GM11168 (cell line): ENCODE results near the gene GDPD1.

Experiments used
- in situ Hi-C: fragments of 300-500 bp; cut with MboI; formaldehyde crosslinking; loops from one replicate; pipeline ENCODE4 v1.12.0; 2022; ENCODE audit warnings: low sequenced_read_pairs; ENCODE audit not compliant: unreplicated experiment

GDPD1 gene

GRCh38 chr17:59311051-59311468 is 90.7 kb downstream of the GDPD1 start:
- in situ Hi-C loops, result loop anchor here (5.0 kb wide), 1 partner anchor 126 kb away; no protein-coding TSS in a partner anchor

DNA sequence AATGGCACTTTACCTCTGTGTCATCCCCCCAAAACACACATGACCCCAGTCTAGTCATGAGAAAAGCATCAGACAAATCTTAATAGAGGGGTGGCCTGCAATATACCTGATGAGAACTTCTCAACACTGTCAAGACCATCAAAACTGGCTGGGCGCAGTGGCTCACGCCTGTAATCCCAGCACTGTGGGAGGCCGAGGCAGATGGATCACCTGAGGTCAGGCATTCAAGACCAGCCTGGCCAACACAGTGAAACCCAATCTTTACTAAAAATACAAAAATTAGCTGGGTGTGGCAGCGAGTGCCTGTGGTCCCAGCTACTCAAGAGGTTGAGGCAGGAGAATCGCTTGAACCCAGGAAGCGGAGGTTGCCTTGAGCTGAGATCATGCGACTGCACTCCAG is 91.2 kb downstream of the GDPD1 start:
- in situ Hi-C loops, result loop anchor here (5.0 kb wide), 1 partner anchor 126 kb away; no protein-coding TSS in a partner anchor

DNA sequence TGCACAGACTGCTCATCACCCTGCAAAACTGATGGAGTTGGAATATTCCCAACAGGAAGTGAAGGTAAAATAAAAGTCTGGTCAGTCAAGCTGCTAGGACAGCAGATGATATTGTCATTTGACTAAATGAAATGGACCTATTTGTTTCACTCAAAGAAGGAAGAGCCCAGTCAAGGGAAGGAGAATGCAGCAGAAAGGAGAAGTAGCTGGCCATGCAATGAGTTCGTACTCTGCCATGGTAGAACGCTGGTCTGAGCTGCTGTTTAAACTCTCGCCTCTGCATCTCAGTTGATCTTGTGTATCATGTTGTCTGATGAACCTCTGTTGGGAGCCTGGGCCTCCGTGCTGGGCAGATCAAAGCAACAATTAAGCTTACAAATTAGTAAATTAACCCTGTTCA is 95.6 kb downstream of the GDPD1 start:
- in situ Hi-C loops, result no loop called here
